ENCODE data around the gene MAB21L4. TPM values are rescaled to one million over a fixed set of nuclear protein-coding genes. Genes with fewer than 3 reads are reported as not detected.

The MAB21L4 gene
- total RNA-seq, 1 donor from 2014 or later = not detected

GRCh38 chr2:240896871-240897692, 1.1 kb upstream of the MAB21L4 start:
- DNase-seq (ENCODE audit: low read depth in 2 of 2) = no peak

- no peak for DNase-seq (ENCODE audit: low read depth in 2 of 2)
Observed at GRCh38 chr2:240896394-240896793, 438 bp upstream of the MAB21L4 start.

GRCh38 chr2:240894836-240895558, 959 bp downstream of the MAB21L4 start:
- no peak for DNase-seq (ENCODE audit: low read depth in 2 of 2)

- no peak for DNase-seq (ENCODE audit: low read depth in 2 of 2)
Observed at GRCh38 chr2:240894006-240894405, 1.9 kb downstream of the MAB21L4 start.

GRCh38 chr2:240893363-240893844, 2.6 kb downstream of the MAB21L4 start:
- peak in 1 of 2 donors; percentile 26 for DNase-seq (ENCODE audit: low read depth in 2 of 2)

- no peak for DNase-seq (ENCODE audit: low read depth in 2 of 2)
Observed at GRCh38 chr2:240892925-240893324, 3.0 kb downstream of the MAB21L4 start.

- no peak for DNase-seq (ENCODE audit: low read depth in 2 of 2)
Observed at GRCh38 chr2:240892356-240892755, 3.6 kb downstream of the MAB21L4 start.

- no peak for DNase-seq (ENCODE audit: low read depth in 2 of 2)
Observed at GRCh38 chr2:240891492-240892340, 4.2 kb downstream of the MAB21L4 start.

GRCh38 chr2:240890691-240891090, 5.3 kb downstream of the MAB21L4 start:
- DNase-seq (ENCODE audit: low read depth in 2 of 2) = no peak

- no peak for DNase-seq (ENCODE audit: low read depth in 2 of 2)
Observed at GRCh38 chr2:240889601-240890560, 6.1 kb downstream of the MAB21L4 start.

GRCh38 chr2:240888890-240889573, 6.9 kb downstream of the MAB21L4 start:
- DNase-seq (ENCODE audit: low read depth in 2 of 2) = no peak

- no peak for DNase-seq (ENCODE audit: low read depth in 2 of 2)
Observed at GRCh38 chr2:240888130-240888889, 7.6 kb downstream of the MAB21L4 start.

GRCh38 chr2:240887631-240888030, 8.3 kb downstream of the MAB21L4 start:
- no peak for DNase-seq (ENCODE audit: low read depth in 2 of 2)

- no peak for DNase-seq (ENCODE audit: low read depth in 2 of 2)
Observed at GRCh38 chr2:240886678-240887609, 9.0 kb downstream of the MAB21L4 start.

- DNase-seq (ENCODE audit: low read depth in 2 of 2) = no peak
Observed at GRCh38 chr2:240886023-240886565, 9.9 kb downstream of the MAB21L4 start.

GRCh38 chr2:240885566-240885965, 10.4 kb downstream of the MAB21L4 start:
- no peak for DNase-seq (ENCODE audit: low read depth in 2 of 2)

GRCh38 chr2:240884745-240885144, 11.2 kb downstream of the MAB21L4 start:
- no peak for DNase-seq (ENCODE audit: low read depth in 2 of 2)

GRCh38 chr2:240884221-240884620, 11.7 kb downstream of the MAB21L4 start:
- DNase-seq (ENCODE audit: low read depth in 2 of 2) = no peak

Data from lung microvascular endothelial cell (primary cell).